ENCODE results near the gene CLDN16. TPM values are rescaled to one million over a fixed set of nuclear protein-coding genes. Genes with fewer than 3 reads are reported as not detected.

The CLDN16 gene
- total RNA-seq, 1 donor from 2014 or later = not detected

DNA sequence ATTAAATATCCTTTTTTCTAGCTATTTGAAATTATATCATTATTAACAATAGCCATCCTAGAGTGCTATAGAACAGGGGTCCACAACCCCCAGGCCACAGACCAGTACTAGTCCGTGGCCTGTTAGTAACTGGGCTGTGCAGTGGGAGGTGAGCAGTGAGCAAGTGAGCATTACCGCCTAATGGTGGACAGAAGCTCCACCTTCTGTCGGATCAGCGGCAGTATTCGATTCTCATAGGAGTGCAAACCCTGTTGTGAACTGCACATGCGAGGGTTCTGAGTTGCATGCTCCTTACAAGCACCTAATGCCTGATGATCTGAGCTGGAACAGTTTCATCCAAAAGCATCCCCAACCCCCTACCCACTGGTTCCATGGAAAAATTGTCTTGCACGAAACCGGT is 11.7 kb downstream of the CLDN16 start:
- H3K36me3 Mint-ChIP-seq (ENCODE audit: unreplicated experiment) = no peaks in the 10 kb centered on the region
- no peak overlapping the region for H3K27ac Mint-ChIP-seq (ENCODE audit: unreplicated experiment)
- DNase-seq = no peak
- no peaks in the 10 kb centered on the region for H3K4me1 Mint-ChIP-seq (ENCODE audit: low read depth, unreplicated experiment)
- no peaks in the 10 kb centered on the region for H3K9me3 Mint-ChIP-seq (ENCODE audit: unreplicated experiment)
- no peak overlapping the region for H3K4me3 Mint-ChIP-seq (ENCODE audit: unreplicated experiment)
- TF ChIP-seq, protein P1, sequence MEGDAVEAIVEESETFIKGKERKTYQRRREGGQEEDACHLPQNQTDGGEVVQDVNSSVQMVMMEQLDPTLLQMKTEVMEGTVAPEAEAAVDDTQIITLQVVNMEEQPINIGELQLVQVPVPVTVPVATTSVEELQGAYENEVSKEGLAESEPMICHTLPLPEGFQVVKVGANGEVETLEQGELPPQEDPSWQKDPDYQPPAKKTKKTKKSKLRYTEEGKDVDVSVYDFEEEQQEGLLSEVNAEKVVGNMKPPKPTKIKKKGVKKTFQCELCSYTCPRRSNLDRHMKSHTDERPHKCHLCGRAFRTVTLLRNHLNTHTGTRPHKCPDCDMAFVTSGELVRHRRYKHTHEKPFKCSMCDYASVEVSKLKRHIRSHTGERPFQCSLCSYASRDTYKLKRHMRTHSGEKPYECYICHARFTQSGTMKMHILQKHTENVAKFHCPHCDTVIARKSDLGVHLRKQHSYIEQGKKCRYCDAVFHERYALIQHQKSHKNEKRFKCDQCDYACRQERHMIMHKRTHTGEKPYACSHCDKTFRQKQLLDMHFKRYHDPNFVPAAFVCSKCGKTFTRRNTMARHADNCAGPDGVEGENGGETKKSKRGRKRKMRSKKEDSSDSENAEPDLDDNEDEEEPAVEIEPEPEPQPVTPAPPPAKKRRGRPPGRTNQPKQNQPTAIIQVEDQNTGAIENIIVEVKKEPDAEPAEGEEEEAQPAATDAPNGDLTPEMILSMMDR (IDR thresholded peaks at IDR 0.05; ENCODE audit: partially characterized antibody, unreplicated experiment) = no peak
- H3K27me3 Mint-ChIP-seq (ENCODE audit: unreplicated experiment) = no peaks in the 10 kb centered on the region

DNA sequence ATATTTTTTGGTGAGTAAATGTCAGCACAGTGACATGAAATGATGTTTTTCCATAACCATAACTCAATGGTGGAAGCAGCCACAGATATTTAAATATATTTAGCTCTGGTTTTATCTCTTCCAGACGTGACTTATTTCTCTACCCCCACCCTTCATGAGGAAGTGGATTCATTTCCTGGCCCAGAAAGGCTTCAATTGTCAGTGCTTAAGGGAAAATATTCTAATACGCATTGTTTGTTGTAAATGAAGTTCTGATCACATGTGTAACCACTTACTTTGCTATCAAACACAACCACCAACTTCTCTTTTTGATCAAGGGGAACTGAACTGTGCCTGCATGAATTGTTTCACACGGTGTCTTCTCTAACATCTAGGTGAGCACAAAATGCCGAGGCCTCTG is 14.0 kb downstream of the CLDN16 start:
- H3K4me1 Mint-ChIP-seq (ENCODE audit: low read depth, unreplicated experiment) = no peaks in the 10 kb centered on the region
- H3K36me3 Mint-ChIP-seq (ENCODE audit: unreplicated experiment) = no peaks in the 10 kb centered on the region
- H3K27me3 Mint-ChIP-seq (ENCODE audit: unreplicated experiment) = no peaks in the 10 kb centered on the region
- TF ChIP-seq, protein P1 (IDR thresholded peaks at IDR 0.05; ENCODE audit: partially characterized antibody, unreplicated experiment) = no peak
- no peaks in the 10 kb centered on the region for H3K9me3 Mint-ChIP-seq (ENCODE audit: unreplicated experiment)
- no peak overlapping the region for H3K27ac Mint-ChIP-seq (ENCODE audit: unreplicated experiment)
- no peak for DNase-seq
- H3K4me3 Mint-ChIP-seq (ENCODE audit: unreplicated experiment) = no peak overlapping the region

DNA sequence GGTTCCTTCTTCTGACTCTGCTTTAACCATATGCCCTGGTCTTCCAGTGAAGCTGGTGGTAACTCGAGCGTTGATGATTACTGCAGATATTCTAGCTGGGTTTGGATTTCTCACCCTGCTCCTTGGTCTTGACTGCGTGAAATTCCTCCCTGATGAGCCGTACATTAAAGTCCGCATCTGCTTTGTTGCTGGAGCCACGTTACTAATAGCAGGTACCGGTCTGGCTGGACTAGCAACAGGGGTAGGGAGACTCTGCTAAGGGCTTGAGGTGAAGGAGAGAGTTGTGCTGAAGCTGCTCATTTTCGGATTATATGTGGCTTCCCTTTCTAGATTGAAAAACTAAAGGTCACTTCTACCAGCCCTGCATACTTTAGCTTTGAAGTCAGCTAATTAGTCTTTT is 16.8 kb downstream of the CLDN16 start:
- Mint-ChIP-seq H3K27me3 (ENCODE audit: unreplicated experiment) (no peaks in the 10 kb centered on the region), H3K27ac (ENCODE audit: unreplicated experiment) (no peak overlapping the region), H3K4me1 (ENCODE audit: low read depth, unreplicated experiment) (no peaks in the 10 kb centered on the region), H3K9me3 (ENCODE audit: unreplicated experiment) (no peaks in the 10 kb centered on the region), H3K36me3 (ENCODE audit: unreplicated experiment) (no peaks in the 10 kb centered on the region), H3K4me3 (ENCODE audit: unreplicated experiment) (no peak overlapping the region)
- TF ChIP-seq, protein P1 (IDR thresholded peaks at IDR 0.05; ENCODE audit: partially characterized antibody, unreplicated experiment) = no peak
- no peak for DNase-seq

DNA sequence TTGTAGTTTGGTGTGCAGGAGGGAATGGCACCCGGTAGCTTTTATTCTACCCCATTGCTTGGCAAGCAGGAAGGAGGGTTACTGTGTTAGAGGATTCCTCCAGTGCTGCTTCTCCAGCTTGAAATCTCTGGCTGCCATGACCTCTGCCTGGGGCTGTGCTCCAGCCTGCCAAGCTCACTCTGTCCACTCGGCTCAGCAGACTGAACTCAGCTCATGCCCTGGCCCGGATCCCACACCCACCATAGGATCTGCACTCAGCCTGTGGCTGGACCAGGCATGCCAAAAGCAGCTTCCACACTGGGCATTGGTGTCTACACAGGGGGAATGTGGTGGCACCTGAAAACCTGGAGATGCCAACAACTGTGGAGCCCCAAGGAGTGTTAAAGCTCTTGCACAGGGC is 26.3 kb downstream of the CLDN16 start:
- Mint-ChIP-seq H3K27me3 (ENCODE audit: unreplicated experiment) (no peaks in the 10 kb centered on the region), H3K9me3 (ENCODE audit: unreplicated experiment) (no peaks in the 10 kb centered on the region), H3K36me3 (ENCODE audit: unreplicated experiment) (peaks cover 9% of the 10 kb centered on the region), H3K4me3 (ENCODE audit: unreplicated experiment) (no peak overlapping the region), H3K4me1 (ENCODE audit: low read depth, unreplicated experiment) (no peaks in the 10 kb centered on the region), H3K27ac (ENCODE audit: unreplicated experiment) (no peak overlapping the region)
- DNase-seq = no peak
- TF ChIP-seq, protein P1 (IDR thresholded peaks at IDR 0.05; ENCODE audit: partially characterized antibody, unreplicated experiment) = no peak

DNA sequence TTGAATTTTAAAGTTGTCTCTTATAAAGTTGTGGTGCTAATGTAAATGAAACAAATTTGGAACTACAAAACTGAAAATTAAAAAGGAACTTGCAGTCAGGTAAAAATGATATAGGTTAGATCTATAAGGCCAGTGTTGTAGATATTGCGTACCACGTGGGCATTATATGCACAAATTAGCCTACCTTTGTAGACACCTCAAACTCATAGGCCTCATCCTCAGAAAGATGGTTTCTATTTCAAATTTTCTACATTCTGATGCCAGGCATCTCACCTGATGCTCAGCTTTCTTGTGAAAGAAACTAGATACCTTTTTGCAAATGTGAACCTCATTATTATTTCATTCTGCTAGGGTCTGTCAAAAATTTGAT is 36.1 kb downstream of the CLDN16 start:
- DNase-seq = no peak
- H3K4me1 Mint-ChIP-seq (ENCODE audit: low read depth, unreplicated experiment) = no peaks in the 10 kb centered on the region
- H3K9me3 Mint-ChIP-seq (ENCODE audit: unreplicated experiment) = peaks cover 2% of the 10 kb centered on the region
- no peaks in the 10 kb centered on the region for H3K27me3 Mint-ChIP-seq (ENCODE audit: unreplicated experiment)
- TF ChIP-seq, protein P1 (IDR thresholded peaks at IDR 0.05; ENCODE audit: partially characterized antibody, unreplicated experiment) = no peak
- no peak overlapping the region for H3K27ac Mint-ChIP-seq (ENCODE audit: unreplicated experiment)
- H3K4me3 Mint-ChIP-seq (ENCODE audit: unreplicated experiment) = no peak overlapping the region
- no peaks in the 10 kb centered on the region for H3K36me3 Mint-ChIP-seq (ENCODE audit: unreplicated experiment)
